Measurements from ENCODE around the gene CPA2. TPM values are rescaled to one million over a fixed set of nuclear protein-coding genes. Genes with fewer than 3 reads are reported as not detected.

CPA2 gene
- 1 to 10 TPM in 2 of 4 donors, not detected in 2; 1.5 to 2.2 TPM for total RNA-seq

DNA sequence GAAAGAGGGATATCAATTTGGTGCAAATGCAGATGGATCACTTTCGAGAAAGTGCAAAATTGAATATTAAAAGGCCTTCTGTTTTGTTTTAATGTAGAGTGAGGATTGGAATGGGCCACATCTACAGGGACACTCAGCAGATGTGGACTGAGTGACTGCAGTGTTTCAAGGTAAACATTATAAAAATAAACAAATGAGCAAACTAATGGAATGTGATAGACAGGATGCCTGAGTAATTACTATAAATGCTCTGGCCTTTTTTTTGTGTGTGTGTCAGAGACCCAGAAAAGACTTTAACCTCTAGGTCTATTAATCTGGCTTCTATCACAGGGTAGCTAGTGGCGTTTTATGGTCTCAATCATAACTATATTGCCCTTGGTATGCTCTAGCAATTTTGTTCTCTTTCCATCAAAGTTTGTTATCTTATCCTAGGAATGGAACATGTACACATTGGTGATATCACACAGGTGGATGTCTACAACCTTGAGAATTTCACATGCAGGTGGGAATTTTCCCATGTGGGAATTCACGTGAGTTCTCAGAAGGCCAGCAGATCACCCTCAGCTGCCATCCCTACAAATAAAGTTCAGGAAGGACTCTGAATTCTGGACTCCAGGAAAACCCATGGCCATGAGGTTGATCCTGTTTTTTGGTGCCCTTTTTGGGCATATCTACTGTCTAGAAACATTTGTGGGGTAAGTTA, at the start of gene CPA2:
CPA2 (plus strand) TSS at position 606 of the 703 bp plus-strand sequence; CDS start at position 625, 19 bp downstream.
- no peak for DNase-seq (ENCODE audit: low spot score in 2 of 2)
- WGBS, 2 donors: 87 to 95% methylated on average over 3 of the region's 3 CpGs
- TF ChIP-seq EP300 (IDR thresholded peaks at IDR 0.05): no peak
- TF ChIP-seq, protein P1, sequence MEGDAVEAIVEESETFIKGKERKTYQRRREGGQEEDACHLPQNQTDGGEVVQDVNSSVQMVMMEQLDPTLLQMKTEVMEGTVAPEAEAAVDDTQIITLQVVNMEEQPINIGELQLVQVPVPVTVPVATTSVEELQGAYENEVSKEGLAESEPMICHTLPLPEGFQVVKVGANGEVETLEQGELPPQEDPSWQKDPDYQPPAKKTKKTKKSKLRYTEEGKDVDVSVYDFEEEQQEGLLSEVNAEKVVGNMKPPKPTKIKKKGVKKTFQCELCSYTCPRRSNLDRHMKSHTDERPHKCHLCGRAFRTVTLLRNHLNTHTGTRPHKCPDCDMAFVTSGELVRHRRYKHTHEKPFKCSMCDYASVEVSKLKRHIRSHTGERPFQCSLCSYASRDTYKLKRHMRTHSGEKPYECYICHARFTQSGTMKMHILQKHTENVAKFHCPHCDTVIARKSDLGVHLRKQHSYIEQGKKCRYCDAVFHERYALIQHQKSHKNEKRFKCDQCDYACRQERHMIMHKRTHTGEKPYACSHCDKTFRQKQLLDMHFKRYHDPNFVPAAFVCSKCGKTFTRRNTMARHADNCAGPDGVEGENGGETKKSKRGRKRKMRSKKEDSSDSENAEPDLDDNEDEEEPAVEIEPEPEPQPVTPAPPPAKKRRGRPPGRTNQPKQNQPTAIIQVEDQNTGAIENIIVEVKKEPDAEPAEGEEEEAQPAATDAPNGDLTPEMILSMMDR (IDR thresholded peaks at IDR 0.05): no peak
- no peak for TF ChIP-seq POLR2A (IDR thresholded peaks at IDR 0.05)
- Histone ChIP-seq H3K9me3 (no peaks in the 10 kb centered on the region), H3K27ac (no peak within 1 kb of the TSS), H3K4me3 (no peak within 1 kb of the TSS), H3K27me3 (no peaks in the 10 kb centered on the region), H3K4me1 (peaks cover 0 to under 1% (median 0%) of the 10 kb centered on the region in 4 donors), H3K36me3 (no peaks in the 10 kb centered on the region)

DNA sequence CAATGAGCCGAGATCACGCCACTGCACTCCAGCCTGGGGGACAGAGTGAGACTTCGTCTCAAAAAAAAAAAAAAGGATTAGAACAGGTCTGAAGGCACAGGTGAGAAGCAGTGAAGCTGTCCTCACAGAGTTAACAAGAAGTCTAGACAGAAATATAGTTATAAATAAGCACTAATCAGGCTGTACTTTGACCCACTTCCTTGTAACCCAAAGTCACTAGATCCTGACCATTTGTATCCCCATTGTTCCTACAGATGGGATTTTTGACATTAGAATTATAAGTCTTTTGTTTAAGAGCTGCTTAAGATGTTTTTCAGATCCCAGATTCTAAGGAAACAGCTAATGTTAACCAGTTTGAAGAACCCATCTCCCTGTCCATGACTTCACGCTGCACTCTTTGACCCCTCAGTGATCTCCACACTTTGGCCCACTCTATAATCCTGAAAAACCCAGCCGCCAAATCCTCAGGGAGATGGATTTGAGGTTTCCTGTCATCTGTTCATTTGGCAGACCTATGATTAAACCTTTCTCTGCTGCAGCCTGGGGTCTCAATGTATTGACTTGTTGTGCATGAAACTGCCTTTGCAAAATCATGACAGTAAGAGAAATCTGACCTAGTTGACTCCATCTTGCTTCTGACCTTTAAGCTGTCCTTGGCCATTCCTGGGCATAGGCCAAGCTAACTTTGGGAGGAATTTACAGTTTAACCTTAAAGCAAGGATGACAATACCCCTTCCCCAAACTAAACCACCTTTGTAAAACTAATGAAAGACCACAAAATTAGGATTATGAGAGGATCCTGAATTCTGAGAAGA, 47.6 kb upstream of the CPA2 start:
- H3K27ac ChIP-seq: no peak overlapping the region
- no peaks in the 10 kb centered on the region for H3K9me3 ChIP-seq
- no peaks in the 10 kb centered on the region for H3K36me3 ChIP-seq
- no peaks in the 10 kb centered on the region for H3K27me3 ChIP-seq
- no peaks in the 10 kb centered on the region for H3K4me1 ChIP-seq
- no peak overlapping the region for H3K4me3 ChIP-seq
- TF ChIP-seq EP300 (IDR thresholded peaks at IDR 0.05) (no peak), POLR2A (IDR thresholded peaks at IDR 0.05) (no peak)
- no peak for DNase-seq (ENCODE audit: low spot score in 2 of 2)
- WGBS, 2 donors: 76 to 90% methylated on average over 5 of the region's 5 CpGs

- DNase-seq (ENCODE audit: low spot score in 2 of 2): no peak
- no peak overlapping the region for H3K4me3 ChIP-seq
- 96 to 97% methylated on average over 9 of the region's 9 CpGs for WGBS, 2 donors
- H3K9me3 ChIP-seq: no peaks in the 10 kb centered on the region
- H3K4me1 ChIP-seq: no peaks in the 10 kb centered on the region
- H3K27me3 ChIP-seq: no peaks in the 10 kb centered on the region
- no peak for TF ChIP-seq EP300 (IDR thresholded peaks at IDR 0.05)
- TF ChIP-seq, protein P1 (IDR thresholded peaks at IDR 0.05): no peak
- no peak for TF ChIP-seq POLR2A (IDR thresholded peaks at IDR 0.05)
- no peak overlapping the region for H3K27ac ChIP-seq
- no peaks in the 10 kb centered on the region for H3K36me3 ChIP-seq
Observed at GRCh38 chr7:130219871-130220270, 46.8 kb upstream of the CPA2 start.

- no peak for DNase-seq (ENCODE audit: low spot score in 2 of 2)
- Histone ChIP-seq H3K36me3 (no peaks in the 10 kb centered on the region), H3K4me3 (no peak overlapping the region), H3K27ac (no peak overlapping the region), H3K9me3 (no peaks in the 10 kb centered on the region), H3K4me1 (no peaks in the 10 kb centered on the region), H3K27me3 (no peaks in the 10 kb centered on the region)
- no peak for TF ChIP-seq POLR2A (IDR thresholded peaks at IDR 0.05)
- TF ChIP-seq EP300 (IDR thresholded peaks at IDR 0.05): no peak
- TF ChIP-seq, protein P1 (IDR thresholded peaks at IDR 0.05): no peak
- WGBS, 2 donors: 91 to 98% methylated on average over 4 of the region's 4 CpGs
Observed at GRCh38 chr7:130221746-130222145, 44.9 kb upstream of the CPA2 start.

DNA sequence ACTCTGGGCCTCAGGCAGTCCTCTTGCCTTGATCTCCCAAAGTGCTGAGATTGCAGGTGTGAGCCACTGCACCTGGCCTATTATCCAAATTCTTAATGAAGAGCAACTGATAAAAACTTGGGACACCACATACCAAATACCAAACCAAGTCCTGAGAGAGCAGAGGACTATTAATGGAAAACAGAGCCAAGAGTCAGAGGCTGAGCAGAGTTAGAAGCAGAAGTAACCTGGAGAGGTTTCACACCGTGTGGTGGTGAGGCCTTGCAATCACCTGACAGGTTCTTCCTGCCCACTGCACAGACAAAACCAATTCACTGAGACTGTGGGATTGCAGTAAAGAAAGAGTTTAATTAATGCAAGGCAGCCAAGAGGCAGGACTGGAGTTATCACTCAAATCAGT, 43.0 kb upstream of the CPA2 start:
- no peak overlapping the region for H3K4me3 ChIP-seq
- no peak for TF ChIP-seq POLR2A (IDR thresholded peaks at IDR 0.05)
- TF ChIP-seq EP300 (IDR thresholded peaks at IDR 0.05): no peak
- TF ChIP-seq, protein P1 (IDR thresholded peaks at IDR 0.05): no peak
- no peak for DNase-seq (ENCODE audit: low spot score in 2 of 2)
- no peaks in the 10 kb centered on the region for H3K9me3 ChIP-seq
- no peaks in the 10 kb centered on the region for H3K36me3 ChIP-seq
- 47 to 86% methylated on average over 1 of the region's 1 CpG for WGBS, 2 donors
- H3K27me3 ChIP-seq: no peaks in the 10 kb centered on the region
- peaks cover 0 to 8% (median 0%) of the 10 kb centered on the region in 4 donors for H3K4me1 ChIP-seq
- no peak overlapping the region for H3K27ac ChIP-seq

Data from tibial nerve (tissue), 4 donors.